Measurements from ENCODE around the gene NDUFS2. TPM values are rescaled to one million over a fixed set of nuclear protein-coding genes. Genes with fewer than 3 reads are reported as not detected.
A peak's percentile ranks its signal among the peaks of the same experiment; 100 is the strongest.

NDUFS2 gene
- total and polyA plus RNA-seq, 9 of the 15 experiments (the other 6 are each of a cell fraction or from before 2014, with no cell fraction given) = 70.0 to 176 (median 141) TPM

- TF ChIP-seq CUX1 (CRISPR knock-in tag; IDR thresholded peaks at IDR 0.05) (no peak; the same call in 1 of the 2 replicates), ATF1 (CRISPR knock-in tag; IDR thresholded peaks at IDR 0.05) (no peak), ATF1 (tag; IDR thresholded peaks at IDR 0.05) (no peak), IRF2 (CRISPR knock-in tag; IDR thresholded peaks at IDR 0.05) (no peak), TBP (optimal IDR thresholded peaks at IDR 0.05; ENCODE audit: low read depth, low read length) (no peak), HNRNPH1 (optimal IDR thresholded peaks at IDR 0.05; ENCODE audit: low read depth, low read length) (no peak), KLF10 (CRISPR knock-in tag; IDR thresholded peaks at IDR 0.05) (no peak), USF2 (CRISPR knock-in tag; IDR thresholded peaks at IDR 0.05) (no peak), PBX2 (CRISPR knock-in tag; IDR thresholded peaks at IDR 0.05; ENCODE audit: low read depth) (no peak), PBX2 (tag; conservative IDR thresholded peaks at IDR 0.05; ENCODE audit: low read depth) (no peak), ZNF592 (IDR thresholded peaks at IDR 0.05) (peak; percentile 63), TEAD4 (IDR thresholded peaks at IDR 0.05; ENCODE audit: low read length) (no peak), TEAD4 (CRISPR knock-in tag; IDR thresholded peaks at IDR 0.05; ENCODE audit: borderline replicate concordance) (no peak), MTA2 (IDR thresholded peaks at IDR 0.05; ENCODE audit: low read depth) (no peak)
These were observed 35.3 kb upstream of the NDUFS2 start (continued) for GRCh38 chr1:161166669-161167548.
